Liver (tissue), 2 donors: Measurements from ENCODE around the gene USP48.

Experiments used
- ZBTB33 ChIP-seq: IDR thresholded peaks from 2 replicates; pipeline ENCODE4 v1.6.1; 2016; ENCODE audit warnings: antibody characterized with exemption
- TF ChIP-seq, protein P1 (sequence below): fragments of 150-350 bp; IDR thresholded peaks from 2 replicates; pipeline ENCODE4 v1.5.1; 2017; ENCODE audit warnings: improper control_type of control experiment, low read depth, low read length; ENCODE audit not compliant: missing input control
- donor health status: healthy.

DNA sequence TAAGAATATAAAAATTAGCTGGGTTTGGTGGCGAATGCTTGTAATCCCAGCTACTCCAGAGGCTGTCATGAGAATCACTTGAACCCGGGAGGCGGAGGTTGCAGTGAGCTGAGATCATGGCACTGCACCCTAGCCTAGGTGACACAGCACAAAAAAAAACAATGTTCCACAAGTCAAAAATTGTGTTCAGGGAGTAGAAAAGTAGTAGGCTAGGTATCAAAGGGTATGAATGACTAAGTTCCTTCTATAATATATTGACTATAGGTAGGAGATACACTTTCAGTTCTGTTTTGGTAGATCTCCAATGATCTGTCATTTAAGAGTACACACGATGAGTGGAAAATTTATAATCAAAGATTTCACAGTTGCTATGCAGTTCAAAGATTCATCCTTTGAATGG lies 16.7 kb downstream of the USP48 start:
- TF ChIP-seq, protein P1, sequence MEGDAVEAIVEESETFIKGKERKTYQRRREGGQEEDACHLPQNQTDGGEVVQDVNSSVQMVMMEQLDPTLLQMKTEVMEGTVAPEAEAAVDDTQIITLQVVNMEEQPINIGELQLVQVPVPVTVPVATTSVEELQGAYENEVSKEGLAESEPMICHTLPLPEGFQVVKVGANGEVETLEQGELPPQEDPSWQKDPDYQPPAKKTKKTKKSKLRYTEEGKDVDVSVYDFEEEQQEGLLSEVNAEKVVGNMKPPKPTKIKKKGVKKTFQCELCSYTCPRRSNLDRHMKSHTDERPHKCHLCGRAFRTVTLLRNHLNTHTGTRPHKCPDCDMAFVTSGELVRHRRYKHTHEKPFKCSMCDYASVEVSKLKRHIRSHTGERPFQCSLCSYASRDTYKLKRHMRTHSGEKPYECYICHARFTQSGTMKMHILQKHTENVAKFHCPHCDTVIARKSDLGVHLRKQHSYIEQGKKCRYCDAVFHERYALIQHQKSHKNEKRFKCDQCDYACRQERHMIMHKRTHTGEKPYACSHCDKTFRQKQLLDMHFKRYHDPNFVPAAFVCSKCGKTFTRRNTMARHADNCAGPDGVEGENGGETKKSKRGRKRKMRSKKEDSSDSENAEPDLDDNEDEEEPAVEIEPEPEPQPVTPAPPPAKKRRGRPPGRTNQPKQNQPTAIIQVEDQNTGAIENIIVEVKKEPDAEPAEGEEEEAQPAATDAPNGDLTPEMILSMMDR: no peak
- TF ChIP-seq ZBTB33: no peak
